GM11168 (cell line): Measurements from ENCODE around the gene TRAF1.

ENCODE experiments used
- in situ Hi-C: fragments of 300-500 bp; cut with MboI; formaldehyde crosslinking; loops from one replicate; pipeline ENCODE4 v1.12.0; 2022; ENCODE audit warnings: low sequenced_read_pairs; ENCODE audit not compliant: unreplicated experiment

TRAF1 gene

GRCh38 chr9:120891245-120891883 lies 35.2 kb downstream of the TRAF1 start:
- in situ Hi-C loops = no loop called here

DNA sequence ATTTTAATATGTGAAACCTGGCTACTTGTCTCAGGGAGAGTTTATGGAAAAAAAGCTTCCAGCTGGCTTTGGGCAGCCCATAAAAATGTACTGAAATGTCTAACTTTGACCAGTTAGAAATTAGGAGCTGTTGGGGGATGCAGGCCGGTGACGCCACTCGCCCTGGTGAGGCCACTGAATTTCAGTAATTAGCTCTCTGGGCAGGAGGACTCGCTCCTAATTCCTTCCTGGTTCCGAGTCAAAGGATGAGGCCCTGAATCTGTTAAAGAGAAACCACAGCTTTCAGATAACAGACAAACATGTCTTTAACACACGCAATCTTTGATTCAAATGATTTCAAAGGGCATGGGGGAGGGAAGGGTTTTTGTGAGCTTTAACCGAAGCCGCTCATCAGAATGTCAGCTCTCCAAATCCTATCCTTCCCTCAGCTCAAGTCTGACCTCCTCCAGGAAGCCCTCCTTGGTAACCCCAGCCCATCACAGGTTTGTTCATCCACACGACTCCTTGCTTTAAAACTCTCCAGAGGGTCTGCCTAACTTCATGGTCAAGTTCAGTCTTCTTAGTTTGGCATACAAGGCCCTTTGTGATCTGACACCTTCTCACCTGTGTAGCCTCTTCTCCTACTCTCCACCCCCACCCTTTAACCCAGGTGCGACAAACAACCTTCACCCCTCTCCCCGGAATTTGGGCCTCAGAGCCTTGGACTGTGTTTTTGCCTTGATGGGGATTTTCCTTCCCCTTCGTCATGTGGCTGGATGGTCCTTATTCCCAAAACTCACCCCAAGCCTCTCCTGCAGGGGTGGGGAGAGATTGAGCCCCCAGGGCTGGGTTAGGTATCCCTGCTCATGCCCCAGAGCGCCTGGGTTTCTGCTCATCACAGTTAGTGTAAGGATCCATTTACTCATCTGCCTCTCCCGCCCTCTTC lies 36.0 kb downstream of the TRAF1 start:
- in situ Hi-C loops = no loop called here

DNA sequence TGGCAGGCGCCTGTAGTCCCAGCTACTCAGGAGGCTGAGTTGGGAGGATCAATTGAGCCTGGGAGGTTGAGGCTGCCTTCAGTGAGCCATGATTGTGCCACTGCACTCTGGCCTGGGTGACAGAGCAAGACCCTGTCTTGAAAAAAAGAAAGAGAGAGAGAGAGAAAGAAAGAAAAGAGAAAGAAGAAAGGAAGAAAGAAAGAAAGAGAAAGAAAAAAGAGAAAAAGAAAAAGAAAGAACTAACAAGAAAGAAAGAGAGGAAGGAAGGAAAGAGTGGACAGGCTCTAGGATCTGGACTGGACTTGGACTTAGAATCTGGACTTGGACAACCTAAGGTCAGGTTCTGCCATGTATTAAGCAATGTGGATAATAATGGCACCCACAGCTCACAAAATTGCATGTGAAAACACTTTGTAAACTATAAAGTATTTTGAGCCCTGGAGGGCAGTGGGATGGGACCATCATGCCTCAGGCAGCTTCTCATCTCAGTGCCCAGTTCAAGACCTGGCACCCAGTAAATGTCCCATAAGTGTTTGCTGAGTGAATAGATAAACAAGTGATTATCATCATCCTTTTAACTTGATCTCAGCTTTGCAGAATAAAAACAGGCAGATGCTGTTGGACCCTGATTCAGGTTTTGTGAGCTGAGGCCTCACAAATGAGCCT lies 36.9 kb downstream of the TRAF1 start:
- in situ Hi-C loops = no loop called here

- in situ Hi-C loops = no loop called here
Measured at GRCh38 chr9:120888626-120889025, 38.0 kb downstream of the TRAF1 start.

DNA sequence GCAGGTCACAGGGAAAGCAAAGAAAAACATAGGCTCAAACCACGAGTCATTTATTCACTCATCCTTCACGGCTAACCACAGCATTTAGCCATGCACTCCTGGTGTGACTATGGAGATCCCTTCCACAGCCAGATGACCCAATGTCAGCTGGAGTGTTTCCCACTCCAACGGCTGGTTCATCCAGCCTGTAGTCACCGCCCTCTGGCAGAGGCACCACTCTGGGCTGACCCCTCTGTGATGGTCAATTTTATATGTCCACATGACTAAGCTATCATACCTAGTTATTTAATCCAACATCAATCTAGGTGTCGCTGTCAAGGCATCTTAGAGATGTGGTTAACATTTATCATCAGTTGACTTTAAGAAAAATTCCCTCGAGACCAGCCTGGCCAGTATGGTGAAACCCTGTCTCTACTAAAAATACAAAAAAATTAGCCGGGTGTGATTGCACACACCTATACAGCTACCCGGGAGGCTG lies 40.1 kb downstream of the TRAF1 start:
- in situ Hi-C loops = no loop called here

- in situ Hi-C loops = no loop called here
Measured at GRCh38 chr9:120885958-120886357, 40.6 kb downstream of the TRAF1 start.

DNA sequence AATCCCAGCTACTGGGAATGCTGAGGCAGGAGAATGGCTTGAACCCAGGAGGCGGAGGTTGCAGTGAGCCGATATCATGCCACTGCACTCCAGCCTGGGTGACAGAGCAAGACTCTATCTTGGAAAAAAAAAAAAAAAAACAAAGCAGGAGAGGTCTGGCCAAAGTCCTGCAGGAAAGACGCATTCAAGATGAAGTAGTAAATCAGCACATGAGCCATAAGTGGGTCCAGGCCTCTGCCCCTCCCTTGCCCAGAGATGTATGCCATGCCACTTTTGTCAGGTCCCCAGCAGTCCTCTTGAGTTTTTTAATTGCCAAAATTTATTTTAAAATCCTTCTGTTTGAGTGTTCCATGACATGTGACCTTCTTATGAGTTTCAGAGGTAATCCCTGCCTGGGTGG lies 41.1 kb downstream of the TRAF1 start:
- in situ Hi-C loops = no loop called here

GRCh38 chr9:120883608-120883996 lies 43.0 kb downstream of the TRAF1 start:
- in situ Hi-C loops = no loop called here

- in situ Hi-C loops = no loop called here
Measured at GRCh38 chr9:120882935-120883607, 43.5 kb downstream of the TRAF1 start.

GRCh38 chr9:120879446-120879845 lies 47.1 kb downstream of the TRAF1 start:
- in situ Hi-C loops = no loop called here

DNA sequence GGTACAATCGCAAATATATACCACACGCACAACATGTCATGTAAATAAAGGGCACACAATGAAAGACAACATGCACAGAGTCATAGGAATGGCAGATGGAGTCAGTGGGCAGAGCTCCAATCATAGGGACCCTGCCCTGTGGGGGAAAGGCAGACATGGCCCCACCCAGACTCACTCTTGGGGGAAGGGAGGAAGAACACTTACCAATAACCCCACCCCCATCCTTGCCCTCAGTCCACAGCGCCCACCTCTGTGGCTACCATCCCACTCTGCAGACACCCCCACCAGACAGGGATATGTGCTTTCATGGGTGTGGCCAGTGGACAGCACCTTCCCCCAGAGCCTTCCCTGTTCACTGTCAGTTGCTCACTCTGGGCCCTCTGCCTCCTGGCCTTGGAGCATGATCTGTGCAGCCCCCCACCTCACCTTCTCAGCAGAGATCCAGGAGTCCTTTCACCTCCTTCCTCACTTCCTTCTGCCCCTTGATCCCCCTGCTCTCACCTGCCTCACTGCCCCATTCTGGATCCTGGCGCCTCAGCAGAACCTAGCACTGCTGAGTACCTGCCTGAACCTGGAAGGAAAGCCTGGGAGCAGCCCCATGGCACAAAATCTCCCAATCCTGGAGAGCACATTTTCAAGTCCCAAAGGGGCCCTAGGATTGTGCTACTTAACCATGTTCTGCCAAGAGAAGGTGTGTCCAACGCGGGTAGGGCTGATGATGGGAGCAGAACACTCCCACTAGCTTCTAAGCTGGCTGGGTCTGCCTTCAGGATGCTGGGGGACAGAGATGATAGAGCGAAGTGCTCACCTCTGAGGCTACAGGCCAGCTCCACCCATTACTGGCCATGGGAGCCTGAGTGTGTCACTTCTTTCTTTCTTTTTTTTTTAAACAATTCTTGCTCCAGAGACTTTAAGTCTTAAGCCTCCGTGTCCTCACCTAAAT lies 48.1 kb downstream of the TRAF1 start:
- in situ Hi-C loops = no loop called here

- in situ Hi-C loops = no loop called here
Measured at GRCh38 chr9:120877276-120878034, 49.1 kb downstream of the TRAF1 start.

DNA sequence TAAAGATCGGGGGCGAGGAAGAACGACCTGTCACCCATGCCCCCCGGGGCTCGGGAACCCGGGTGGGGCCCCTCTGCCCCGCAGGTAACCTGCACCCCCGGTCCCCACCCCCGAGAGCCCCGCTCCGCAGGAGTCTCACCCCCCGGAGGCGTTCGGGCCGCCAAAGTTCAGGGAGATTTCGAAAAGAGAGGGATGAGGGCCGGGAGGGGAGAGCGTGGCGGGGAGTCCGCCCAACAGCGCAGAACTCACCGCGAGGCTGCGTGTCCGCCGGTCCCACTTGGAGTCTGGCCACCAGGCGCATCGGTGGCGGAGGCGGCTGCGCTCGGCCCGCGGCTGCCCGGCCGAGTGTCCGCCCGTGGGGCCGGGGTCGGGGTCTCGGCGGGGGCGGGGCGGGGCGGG lies 49.8 kb downstream of the TRAF1 start, which contains the start of gene PHF19:
Gene PHF19, minus strand, starts transcription at position 347 of the 399 bp plus-strand sequence. CDS start 2,447 bp downstream, outside the sequence.
- in situ Hi-C loops = no loop called here

GRCh38 chr9:120875954-120876841 lies 50.4 kb downstream of the TRAF1 start:
- in situ Hi-C loops = no loop called here

DNA sequence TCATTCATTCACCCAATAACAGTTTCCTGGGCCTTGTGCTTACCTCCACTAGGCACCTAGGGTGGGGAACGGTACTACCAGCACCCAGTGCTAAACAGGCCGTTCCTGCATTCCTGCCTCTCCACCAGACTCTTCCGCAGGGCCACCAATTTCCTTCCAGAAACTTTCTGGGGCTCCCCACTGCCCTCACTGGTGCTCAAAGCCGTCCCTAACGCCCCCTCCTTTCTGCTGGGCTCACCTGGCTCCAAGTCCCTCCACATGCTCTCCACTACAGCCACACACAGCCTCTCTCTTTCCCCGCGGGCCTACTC lies 51.0 kb downstream of the TRAF1 start:
- in situ Hi-C loops = no loop called here

GRCh38 chr9:120875195-120875565 lies 51.4 kb downstream of the TRAF1 start:
- in situ Hi-C loops = no loop called here

GRCh38 chr9:120874226-120875194 lies 52.1 kb downstream of the TRAF1 start:
- in situ Hi-C loops = no loop called here
